HEK293T (cell line): ENCODE measurements around the gene DOK3.

Source experiments
- ARNT ChIP-seq: fragments of 450-650 bp; IDR thresholded peaks from 2 replicates; pipeline ENCODE4 v1.6.1; 2017; ENCODE audit warnings: mild to moderate bottlenecking
- BHLHE40 ChIP-seq: fragments of 450-650 bp; IDR thresholded peaks from 2 replicates; pipeline ENCODE4 v1.6.1; 2016; ENCODE audit warnings: mild to moderate bottlenecking, moderate library complexity, borderline replicate concordance
- FOXM1 ChIP-seq: fragments of 450-650 bp; IDR thresholded peaks from 2 replicates; pipeline ENCODE4 v1.6.1; 2017; ENCODE audit warnings: mild to moderate bottlenecking, borderline replicate concordance
- SP1 ChIP-seq: fragments of 450-650 bp; IDR thresholded peaks from 2 replicates; pipeline ENCODE4 v1.6.1; 2017
- TARDBP ChIP-seq: fragments of 450-650 bp; IDR thresholded peaks from 2 replicates; pipeline ENCODE4 v1.6.1; 2016

- TF ChIP-seq BHLHE40 = no peak
- TF ChIP-seq TARDBP = no peak
- TF ChIP-seq SP1 = no peak
- no peak for TF ChIP-seq FOXM1
- no peak for TF ChIP-seq ARNT
Observed at GRCh38 chr5:177478711-177479646, 30.6 kb downstream of the DOK3 start.
